Ascending aorta (tissue), 2 donors: Measurements from ENCODE around the gene B4GALNT1. TPM values are rescaled to one million over a fixed set of nuclear protein-coding genes. Genes with fewer than 3 reads are reported as not detected.
"Not testable (repeated sequence)": the region's sequence is repeated elsewhere in the genome, so short reads cannot be mapped to it uniquely, and the experiment has no call there.

ENCODE experiments used
- DNase-seq, 2 donors: peaks; one replicate each; pipeline ENCODE4 v3.0.0-alpha.2; 2019; ENCODE audit warnings: low spot score in 2 of 2
- H3K27ac ChIP-seq, 2 donors: fragments of 200-600 bp; sonication (generic); one replicate each; pipeline ENCODE4 v1.5.1; 2016 to 2017; ENCODE audit warnings: mild to moderate bottlenecking in 1 of 2
- H3K27me3 ChIP-seq: fragments of 200-600 bp; sonication (generic); one replicate; pipeline ENCODE4 v1.5.1; 2017
- H3K36me3 ChIP-seq, 2 donors: fragments of 200-600 bp; sonication (generic); one replicate each; pipeline ENCODE4 v1.5.1; 2016
- H3K4me1 ChIP-seq, 2 donors: fragments of 200-600 bp; sonication (generic); one replicate each; pipeline ENCODE4 v1.5.1; 2016 to 2017; ENCODE audit warnings: mild to moderate bottlenecking in 1 of 2
- H3K4me3 ChIP-seq, 2 donors: fragments of 200-600 bp; sonication (generic); one replicate each; pipeline ENCODE4 v1.5.1; 2016 to 2017; ENCODE audit warnings: mild to moderate bottlenecking in 1 of 2
- H3K9me3 ChIP-seq, 2 donors: fragments of 200-600 bp; sonication (generic); one replicate each; pipeline ENCODE4 v1.5.1; 2016
- intact Hi-C: fragments of 100-400 bp; cut with DNase I; formaldehyde crosslinking; loops from one replicate; pipeline ENCODE4 v1.15.1; 2023
- total RNA-seq: library from RNA; depleted of rRNA; stranded (reverse); fragments of >200 nt; gene quantifications from one replicate; pipeline ENCODE4 v1.1.0, GENCODE V29; 2016
- TF ChIP-seq, protein P1 (sequence below), 3 experiments: fragments of 200-600 bp in 2 of 3; fragments of 450-650 bp in 1 of 3; sonication (generic) in 2 of 3; IDR thresholded peaks; one replicate each; pipeline ENCODE4 v1.5.1; 2016 to 2019; ENCODE audit warnings: antibody characterized with exemption in 3 of 3, mild to moderate bottlenecking in 1 of 3, moderate library complexity in 1 of 3

B4GALNT1 gene
- total RNA-seq, 1 donor from 2014 or later = 16.6 TPM

DNA sequence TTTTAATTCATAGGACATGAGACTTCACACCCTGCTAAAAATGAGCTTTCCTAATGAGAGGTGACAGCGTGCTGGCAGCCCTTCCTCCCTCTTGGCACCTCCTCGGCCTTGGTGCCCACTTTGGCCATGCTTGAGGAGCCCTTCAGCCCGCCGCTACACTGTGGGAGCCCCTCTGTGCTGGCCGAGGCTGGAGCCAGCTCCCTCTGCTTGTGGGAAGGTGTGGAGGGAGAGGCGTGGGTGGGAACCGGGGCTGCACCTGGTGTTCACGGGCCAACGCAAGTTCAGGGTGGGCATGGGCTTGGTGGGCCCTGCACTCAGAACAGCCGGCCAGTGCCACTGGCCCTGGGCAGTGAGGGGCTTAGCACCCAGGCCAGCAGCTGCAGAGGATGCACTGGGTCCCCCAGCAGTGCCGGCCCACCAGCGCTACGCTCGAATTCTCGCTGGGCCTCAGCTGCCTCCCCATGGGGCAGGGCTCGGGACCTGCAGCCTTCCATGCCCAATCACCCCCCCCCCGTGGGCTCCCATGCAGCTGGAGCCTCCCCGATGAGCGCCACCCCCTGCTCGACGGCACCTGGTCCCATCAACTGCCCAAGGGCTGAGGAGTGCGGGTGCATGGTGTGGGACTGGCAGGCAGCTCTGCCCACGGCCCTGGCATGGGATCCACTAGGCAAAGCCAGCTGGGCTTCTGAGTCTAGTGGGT lies 22.7 kb upstream of the B4GALNT1 start:
- no peaks in the 10 kb centered on the region for H3K27me3 ChIP-seq
- H3K4me1 ChIP-seq = no peaks in the 10 kb centered on the region
- H3K27ac ChIP-seq = no peak overlapping the region
- TF ChIP-seq, protein P1, sequence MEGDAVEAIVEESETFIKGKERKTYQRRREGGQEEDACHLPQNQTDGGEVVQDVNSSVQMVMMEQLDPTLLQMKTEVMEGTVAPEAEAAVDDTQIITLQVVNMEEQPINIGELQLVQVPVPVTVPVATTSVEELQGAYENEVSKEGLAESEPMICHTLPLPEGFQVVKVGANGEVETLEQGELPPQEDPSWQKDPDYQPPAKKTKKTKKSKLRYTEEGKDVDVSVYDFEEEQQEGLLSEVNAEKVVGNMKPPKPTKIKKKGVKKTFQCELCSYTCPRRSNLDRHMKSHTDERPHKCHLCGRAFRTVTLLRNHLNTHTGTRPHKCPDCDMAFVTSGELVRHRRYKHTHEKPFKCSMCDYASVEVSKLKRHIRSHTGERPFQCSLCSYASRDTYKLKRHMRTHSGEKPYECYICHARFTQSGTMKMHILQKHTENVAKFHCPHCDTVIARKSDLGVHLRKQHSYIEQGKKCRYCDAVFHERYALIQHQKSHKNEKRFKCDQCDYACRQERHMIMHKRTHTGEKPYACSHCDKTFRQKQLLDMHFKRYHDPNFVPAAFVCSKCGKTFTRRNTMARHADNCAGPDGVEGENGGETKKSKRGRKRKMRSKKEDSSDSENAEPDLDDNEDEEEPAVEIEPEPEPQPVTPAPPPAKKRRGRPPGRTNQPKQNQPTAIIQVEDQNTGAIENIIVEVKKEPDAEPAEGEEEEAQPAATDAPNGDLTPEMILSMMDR (IDR thresholded peaks at IDR 0.05) = no peak
- H3K36me3 ChIP-seq = no peaks in the 10 kb centered on the region
- H3K9me3 ChIP-seq = no peaks in the 10 kb centered on the region
- intact Hi-C loops = no loop called here
- H3K4me3 ChIP-seq = no peak overlapping the region
- no peak for DNase-seq

DNA sequence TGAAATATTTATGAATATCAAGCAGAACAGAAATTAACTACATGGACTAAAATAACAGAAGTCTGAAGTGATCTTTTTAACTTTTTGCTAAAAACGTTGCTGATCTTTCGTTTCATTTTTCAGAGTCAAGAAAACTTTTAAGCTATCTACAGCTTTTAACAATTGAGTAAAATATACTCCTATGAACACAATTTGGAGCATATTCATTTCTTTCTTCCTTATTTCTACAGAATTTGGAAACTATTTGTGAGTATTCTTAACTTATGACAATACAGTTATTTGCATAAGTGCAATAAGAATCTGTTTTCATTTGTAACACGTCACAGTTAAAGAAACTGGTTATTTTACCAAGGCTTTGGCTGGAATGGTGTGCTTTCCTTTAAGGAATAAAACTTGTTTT lies 21.0 kb upstream of the B4GALNT1 start:
- intact Hi-C loops = no loop called here

DNA sequence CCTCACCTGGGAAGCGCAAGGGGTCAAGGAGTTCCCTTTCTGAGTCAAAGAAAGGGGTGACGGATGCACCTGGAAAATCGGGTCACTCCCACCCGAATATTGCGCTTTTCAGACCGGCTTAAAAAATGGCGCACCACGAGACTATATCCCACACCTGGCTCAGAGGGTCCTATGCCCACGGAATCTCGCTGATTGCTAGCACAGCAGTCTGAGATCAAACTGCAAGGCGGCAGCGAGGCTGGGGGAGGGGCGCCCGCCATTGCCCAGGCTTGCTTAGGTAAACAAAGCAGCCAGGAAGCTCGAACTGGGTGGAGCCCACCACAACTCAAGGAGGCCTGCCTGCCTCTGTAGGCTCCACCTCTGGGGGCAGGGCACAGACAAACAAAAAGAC lies 13.7 kb upstream of the B4GALNT1 start:
- H3K4me1 ChIP-seq, H3K27ac ChIP-seq, intact Hi-C loops, DNase-seq, H3K9me3 ChIP-seq, H3K36me3 ChIP-seq, H3K27me3 ChIP-seq, H3K4me3 ChIP-seq: not testable (repeated sequence)

More for the DNA sequence above, 21.0 kb upstream of the B4GALNT1 start:
- H3K4me1 ChIP-seq = no peaks in the 10 kb centered on the region
- DNase-seq = no peak
- no peaks in the 10 kb centered on the region for H3K36me3 ChIP-seq
- no peak overlapping the region for H3K4me3 ChIP-seq
- no peaks in the 10 kb centered on the region for H3K9me3 ChIP-seq
- TF ChIP-seq, protein P1 (IDR thresholded peaks at IDR 0.05) = no peak
- H3K27me3 ChIP-seq = no peaks in the 10 kb centered on the region
- H3K27ac ChIP-seq = no peak overlapping the region

DNA sequence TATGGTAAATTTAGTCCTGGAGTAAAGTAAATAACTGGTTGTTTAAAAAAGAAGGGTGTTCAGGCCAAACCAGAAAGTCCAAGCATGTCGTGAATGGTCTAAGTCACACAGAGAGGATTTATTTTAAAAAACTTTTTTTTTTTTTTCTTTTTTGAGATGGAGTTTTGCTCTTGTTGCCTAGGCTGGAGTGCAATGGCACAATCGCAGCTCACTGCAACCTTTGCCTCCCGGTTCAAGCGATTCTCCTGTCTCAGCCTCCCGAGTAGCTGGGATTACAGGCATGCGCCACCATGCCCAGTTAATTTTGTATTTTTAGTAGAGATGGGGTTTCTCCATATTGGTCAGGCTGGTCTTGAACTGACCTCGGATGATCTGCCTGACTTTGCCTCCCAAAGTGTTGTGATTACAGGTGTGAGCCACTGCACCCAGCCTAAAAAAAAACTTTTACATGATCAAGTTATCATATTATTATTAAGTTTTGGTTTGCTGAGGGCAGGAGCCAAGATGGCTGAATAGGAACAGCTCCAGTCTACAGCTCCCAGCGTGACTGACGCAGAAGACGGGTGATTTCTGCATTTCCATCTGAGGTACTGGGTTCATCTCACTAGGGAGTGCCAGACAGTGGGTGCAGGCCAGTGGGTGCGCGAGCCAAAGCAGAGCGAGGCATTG lies 13.1 kb upstream of the B4GALNT1 start:
- H3K36me3 ChIP-seq, H3K9me3 ChIP-seq, DNase-seq, intact Hi-C loops, H3K4me3 ChIP-seq, H3K27ac ChIP-seq, H3K27me3 ChIP-seq, H3K4me1 ChIP-seq: not testable (repeated sequence)

DNA sequence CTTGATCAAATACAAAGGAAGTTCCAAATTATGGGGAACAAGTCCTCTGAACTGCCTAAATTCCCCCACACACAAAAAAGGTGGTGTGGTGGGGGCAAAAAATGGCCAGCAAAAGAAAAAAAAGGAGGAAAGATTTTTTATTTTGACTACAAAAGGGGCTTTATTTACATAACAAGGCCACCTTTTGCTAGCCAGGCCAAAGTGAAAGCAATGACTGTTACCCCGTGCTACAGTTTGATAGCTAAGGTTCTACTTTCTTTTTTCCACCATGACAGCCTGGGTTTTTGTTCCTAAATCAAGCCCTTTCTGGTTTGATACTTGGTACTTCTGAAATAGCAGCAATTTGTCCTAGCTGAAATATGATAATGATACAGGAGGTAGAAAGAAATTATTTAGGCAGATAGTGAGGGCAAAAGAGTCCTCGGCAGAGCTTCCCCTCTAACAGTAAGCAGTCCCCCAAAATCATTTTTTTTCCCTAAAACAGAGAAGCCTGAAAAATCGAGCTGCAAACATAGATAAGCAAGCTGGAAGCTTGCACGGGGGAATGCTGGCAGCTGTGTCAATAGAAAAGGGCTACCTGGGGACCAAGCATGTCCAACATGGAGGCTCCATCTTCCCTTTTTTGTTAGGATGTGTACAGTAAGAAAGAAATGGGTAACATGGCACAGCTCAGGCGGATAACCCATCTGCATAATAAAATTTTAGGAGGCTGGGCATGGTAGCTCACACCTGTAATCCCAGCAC lies 8.9 kb upstream of the B4GALNT1 start:
- peaks cover 3% of the 10 kb centered on the region for H3K27me3 ChIP-seq

DNA sequence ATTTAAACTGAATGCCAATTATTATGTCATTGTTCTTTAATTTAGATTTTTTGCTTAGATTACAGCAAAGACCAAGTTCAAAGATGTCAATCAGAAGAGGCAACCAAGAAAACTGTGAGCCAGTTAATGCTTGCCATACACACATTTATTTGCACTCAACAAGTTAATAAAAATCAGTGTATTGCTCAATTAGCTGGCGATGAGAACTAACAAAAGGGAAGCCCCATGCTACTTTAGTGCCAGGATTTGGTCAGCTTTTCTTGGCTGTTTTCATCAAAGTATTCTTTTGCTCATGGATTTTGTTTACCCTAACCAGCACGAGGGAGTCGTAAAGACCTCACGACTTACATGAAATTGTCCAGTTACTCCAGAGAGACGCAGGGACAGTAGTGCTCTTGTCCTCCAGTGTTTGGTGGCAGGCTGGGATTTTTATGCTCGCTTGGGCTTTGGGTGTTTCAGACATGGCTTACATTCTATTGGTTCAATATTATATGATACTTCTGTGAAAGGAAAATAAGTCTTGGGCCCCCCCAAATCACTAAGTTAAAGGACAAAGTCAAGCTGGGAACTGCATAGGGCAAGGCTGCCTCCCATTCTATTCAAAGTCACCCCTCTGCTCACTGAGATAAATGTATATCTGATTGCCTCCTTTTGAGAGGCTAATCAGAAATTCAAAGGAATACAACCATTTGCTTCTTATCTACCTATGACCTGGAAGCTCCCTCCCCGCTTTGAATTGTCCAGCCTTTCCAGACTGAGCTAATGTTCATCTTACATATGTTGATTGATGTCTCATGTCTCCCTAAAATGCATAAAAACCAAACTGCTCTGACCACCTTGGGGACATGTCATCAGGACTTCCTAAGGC lies 7.4 kb upstream of the B4GALNT1 start:
- Histone ChIP-seq H3K4me1 (no peaks in the 10 kb centered on the region), H3K27me3 (peaks cover 3% of the 10 kb centered on the region), H3K9me3 (no peaks in the 10 kb centered on the region), H3K4me3 (no peak overlapping the region), H3K27ac (no peak overlapping the region), H3K36me3 (no peaks in the 10 kb centered on the region)
- TF ChIP-seq, protein P1 (IDR thresholded peaks at IDR 0.05) = no peak
- DNase-seq = no peak
- intact Hi-C loops = no loop called here

More for the DNA sequence above, 8.9 kb upstream of the B4GALNT1 start:
- Histone ChIP-seq H3K36me3 (no peaks in the 10 kb centered on the region), H3K9me3 (no peaks in the 10 kb centered on the region), H3K4me3 (no peak overlapping the region), H3K4me1 (no peaks in the 10 kb centered on the region), H3K27ac (no peak overlapping the region)
- intact Hi-C loops = no loop called here
- TF ChIP-seq, protein P1 (IDR thresholded peaks at IDR 0.05) = no peak
- no peak for DNase-seq
